HG03139 (cell line): Measurements from ENCODE around the gene GBE1.

Experiments used
- ATAC-seq: cut with Tn5 transposase; IDR thresholded peaks from one replicate; pipeline ENCODE4 v1.9.1; 2021; ENCODE audit not compliant: unreplicated experiment

The GBE1 gene

GRCh38 chr3:81476692-81477091, 284.8 kb downstream of the GBE1 start:
- ATAC-seq = no peak

- no peak for ATAC-seq
These were observed 288.7 kb downstream of the GBE1 start for GRCh38 chr3:81472600-81473362.

- ATAC-seq = no peak
These were observed 290.7 kb downstream of the GBE1 start for GRCh38 chr3:81470524-81471278.

GRCh38 chr3:81468391-81468790, 293.1 kb downstream of the GBE1 start:
- no peak for ATAC-seq

- ATAC-seq = no peak
These were observed 295.3 kb downstream of the GBE1 start for GRCh38 chr3:81466201-81466560.

- ATAC-seq = no peak
These were observed 295.8 kb downstream of the GBE1 start for GRCh38 chr3:81465510-81466200.

GRCh38 chr3:81463781-81464180, 297.7 kb downstream of the GBE1 start:
- ATAC-seq = no peak

GRCh38 chr3:81462921-81463320, 298.5 kb downstream of the GBE1 start:
- no peak for ATAC-seq

GRCh38 chr3:81459733-81460132, 301.7 kb downstream of the GBE1 start:
- ATAC-seq = no peak

- no peak for ATAC-seq
These were observed 309.0 kb downstream of the GBE1 start for GRCh38 chr3:81452418-81452817.

GRCh38 chr3:81451611-81452010, 309.8 kb downstream of the GBE1 start:
- ATAC-seq = no peak

- no peak for ATAC-seq
These were observed 310.3 kb downstream of the GBE1 start for GRCh38 chr3:81451140-81451539.

- ATAC-seq = no peak
These were observed 314.6 kb downstream of the GBE1 start for GRCh38 chr3:81446806-81447205.

GRCh38 chr3:81445712-81446111, 315.7 kb downstream of the GBE1 start:
- ATAC-seq = no peak

GRCh38 chr3:81444817-81445460, 316.5 kb downstream of the GBE1 start:
- ATAC-seq = no peak

- no peak for ATAC-seq
These were observed 317.5 kb downstream of the GBE1 start for GRCh38 chr3:81443958-81444357.

- no peak for ATAC-seq
These were observed 318.0 kb downstream of the GBE1 start for GRCh38 chr3:81443457-81443782.

- no peak for ATAC-seq
These were observed 318.5 kb downstream of the GBE1 start for GRCh38 chr3:81442758-81443456.

- ATAC-seq = no peak
These were observed 320.8 kb downstream of the GBE1 start for GRCh38 chr3:81440661-81441060.
